Vagina (tissue), 2 donors: ENCODE results near the gene SPEG. TPM values are rescaled to one million over a fixed set of nuclear protein-coding genes. Genes with fewer than 3 reads are reported as not detected.
"Not testable (repeated sequence)": the region's sequence is repeated elsewhere in the genome, so short reads cannot be mapped to it uniquely, and the experiment has no call there.

Experiments used
- DNase-seq, 2 donors: peaks; one replicate each; pipeline ENCODE4 v3.0.0-alpha.2; 2017; ENCODE audit errors: extremely low spot score in 2 of 2
- H3K27ac ChIP-seq: fragments of 200-600 bp; sonication (generic); one replicate; pipeline ENCODE4 v1.5.1; 2019
- H3K27me3 ChIP-seq: fragments of 200-600 bp; sonication (generic); one replicate; pipeline ENCODE4 v1.5.1; 2019
- H3K36me3 ChIP-seq, 2 donors: fragments of 200-600 bp; sonication (generic); one replicate each; pipeline ENCODE4 v1.5.1; 2017 to 2019
- H3K4me1 ChIP-seq: fragments of 200-600 bp; sonication (generic); one replicate; pipeline ENCODE4 v1.5.1; 2019
- H3K4me3 ChIP-seq, 2 donors: fragments of 200-600 bp; sonication (generic); 1 replicate in 1 of 2; 2 replicates in 1 of 2; pipeline ENCODE4 v1.5.1; 2016 to 2019
- H3K9me3 ChIP-seq: fragments of 200-600 bp; sonication (generic); one replicate; pipeline ENCODE4 v1.5.1; 2019
- POLR2A ChIP-seq, 2 donors: fragments of 450-650 bp; IDR thresholded peaks; one replicate each; pipeline ENCODE4 v1.6.1; 2017; ENCODE audit warnings: antibody characterized with exemption in 2 of 2, mild to moderate bottlenecking in 2 of 2, moderate library complexity in 2 of 2
- POLR2AphosphoS5 ChIP-seq, 2 donors: sonication (generic); formaldehyde crosslinking; IDR thresholded peaks; one replicate each; pipeline ENCODE4 v1.9.0; 2017; ENCODE audit warnings: antibody characterized with exemption in 2 of 2, mild to moderate bottlenecking in 2 of 2, low read depth in 1 of 2; ENCODE audit not compliant: insufficient read depth in 1 of 2
- intact Hi-C: fragments of 100-400 bp; cut with DNase I; formaldehyde crosslinking; loops from one replicate; pipeline ENCODE4 v1.15.1; 2023
- total RNA-seq: library from RNA; depleted of rRNA; stranded (reverse); fragments of >200 nt; gene quantifications from one replicate; pipeline ENCODE4 v1.2.3, GENCODE V29; 2016
- TF ChIP-seq, protein P1 (sequence below), 3 experiments: fragments of 450-650 bp in 2 of 3; fragments of 200-600 bp in 1 of 3; sonication (generic) in 1 of 3; IDR thresholded peaks; one replicate each; pipeline ENCODE4 v1.5.1; 2017 to 2019; ENCODE audit warnings: antibody characterized with exemption in 3 of 3, mild to moderate bottlenecking in 2 of 3, moderate library complexity in 2 of 3

Gene SPEG
- total RNA-seq, 1 donor from 2014 or later, result 28.2 TPM

DNA sequence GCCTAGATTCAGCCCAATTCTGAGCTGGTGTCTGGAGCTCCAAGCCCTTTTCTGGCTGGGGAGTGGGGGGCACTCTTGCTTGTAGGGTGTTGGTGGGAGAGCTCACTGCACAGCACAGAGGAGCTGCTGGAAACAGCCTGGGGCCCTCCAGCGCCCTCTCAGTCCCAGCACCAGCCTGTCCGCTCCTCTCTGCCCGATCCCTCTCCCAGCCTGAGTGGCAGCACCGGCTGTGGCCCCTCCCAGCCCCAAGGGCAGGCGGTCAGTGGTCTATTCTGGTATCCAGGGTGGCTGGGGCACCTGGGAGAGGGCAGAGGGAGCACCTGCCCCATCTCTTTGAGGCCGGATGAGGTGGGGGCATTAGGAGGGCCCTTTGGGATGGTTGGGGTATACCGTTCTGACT lies 29.7 kb upstream of the SPEG start:
- TF ChIP-seq POLR2AphosphoS5 (IDR thresholded peaks at IDR 0.05; ENCODE audit: insufficient read depth in 1 of 2, low read depth in 1 of 2), result no peak
- TF ChIP-seq, protein P1, sequence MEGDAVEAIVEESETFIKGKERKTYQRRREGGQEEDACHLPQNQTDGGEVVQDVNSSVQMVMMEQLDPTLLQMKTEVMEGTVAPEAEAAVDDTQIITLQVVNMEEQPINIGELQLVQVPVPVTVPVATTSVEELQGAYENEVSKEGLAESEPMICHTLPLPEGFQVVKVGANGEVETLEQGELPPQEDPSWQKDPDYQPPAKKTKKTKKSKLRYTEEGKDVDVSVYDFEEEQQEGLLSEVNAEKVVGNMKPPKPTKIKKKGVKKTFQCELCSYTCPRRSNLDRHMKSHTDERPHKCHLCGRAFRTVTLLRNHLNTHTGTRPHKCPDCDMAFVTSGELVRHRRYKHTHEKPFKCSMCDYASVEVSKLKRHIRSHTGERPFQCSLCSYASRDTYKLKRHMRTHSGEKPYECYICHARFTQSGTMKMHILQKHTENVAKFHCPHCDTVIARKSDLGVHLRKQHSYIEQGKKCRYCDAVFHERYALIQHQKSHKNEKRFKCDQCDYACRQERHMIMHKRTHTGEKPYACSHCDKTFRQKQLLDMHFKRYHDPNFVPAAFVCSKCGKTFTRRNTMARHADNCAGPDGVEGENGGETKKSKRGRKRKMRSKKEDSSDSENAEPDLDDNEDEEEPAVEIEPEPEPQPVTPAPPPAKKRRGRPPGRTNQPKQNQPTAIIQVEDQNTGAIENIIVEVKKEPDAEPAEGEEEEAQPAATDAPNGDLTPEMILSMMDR (IDR thresholded peaks at IDR 0.05), result no peak
- TF ChIP-seq POLR2A (IDR thresholded peaks at IDR 0.05), result no peak
- Histone ChIP-seq H3K27me3 (no peaks in the 10 kb centered on the region), H3K27ac (peak overlapping the region; percentile 59), H3K36me3 (no peaks in the 10 kb centered on the region), H3K4me3 (no peak overlapping the region), H3K4me1 (no peaks in the 10 kb centered on the region), H3K9me3 (no peaks in the 10 kb centered on the region)
- no peak for DNase-seq
- intact Hi-C loops, result loop anchor here (2.0 kb wide), 1 partner anchor 122 kb away; no protein-coding TSS in a partner anchor

DNA sequence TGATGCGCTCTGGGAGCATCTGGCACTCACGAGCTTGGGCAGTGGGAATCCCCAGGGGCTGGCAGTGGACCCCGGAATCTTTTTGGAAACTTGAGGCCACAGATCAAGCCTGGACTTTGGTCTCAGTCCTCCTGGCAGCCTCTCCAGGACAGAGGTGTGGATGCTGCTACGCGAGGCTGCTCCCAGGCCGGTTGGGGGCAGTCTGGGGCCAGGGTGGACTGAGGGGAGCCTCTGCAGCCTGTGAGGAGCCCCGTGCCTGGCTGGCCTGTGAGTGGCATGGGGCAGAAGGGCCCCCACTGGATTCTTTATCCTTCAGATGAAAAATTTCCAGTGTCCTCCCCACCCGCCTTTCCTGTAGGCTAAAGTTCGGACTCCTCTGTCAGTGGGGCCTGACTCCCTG lies 29.2 kb upstream of the SPEG start:
- Histone ChIP-seq H3K4me1 (no peaks in the 10 kb centered on the region), H3K27ac (peak overlapping the region; percentile 56), H3K9me3 (no peaks in the 10 kb centered on the region), H3K36me3 (no peaks in the 10 kb centered on the region), H3K4me3 (no peak overlapping the region), H3K27me3 (no peaks in the 10 kb centered on the region)
- DNase-seq, result no peak
- TF ChIP-seq POLR2AphosphoS5 (IDR thresholded peaks at IDR 0.05; ENCODE audit: insufficient read depth in 1 of 2, low read depth in 1 of 2) (no peak), POLR2A (IDR thresholded peaks at IDR 0.05) (no peak)
- TF ChIP-seq, protein P1 (IDR thresholded peaks at IDR 0.05), result no peak
- intact Hi-C loops, result loop anchor here (2.0 kb wide), 1 partner anchor 121 kb away; no protein-coding TSS in a partner anchor

DNA sequence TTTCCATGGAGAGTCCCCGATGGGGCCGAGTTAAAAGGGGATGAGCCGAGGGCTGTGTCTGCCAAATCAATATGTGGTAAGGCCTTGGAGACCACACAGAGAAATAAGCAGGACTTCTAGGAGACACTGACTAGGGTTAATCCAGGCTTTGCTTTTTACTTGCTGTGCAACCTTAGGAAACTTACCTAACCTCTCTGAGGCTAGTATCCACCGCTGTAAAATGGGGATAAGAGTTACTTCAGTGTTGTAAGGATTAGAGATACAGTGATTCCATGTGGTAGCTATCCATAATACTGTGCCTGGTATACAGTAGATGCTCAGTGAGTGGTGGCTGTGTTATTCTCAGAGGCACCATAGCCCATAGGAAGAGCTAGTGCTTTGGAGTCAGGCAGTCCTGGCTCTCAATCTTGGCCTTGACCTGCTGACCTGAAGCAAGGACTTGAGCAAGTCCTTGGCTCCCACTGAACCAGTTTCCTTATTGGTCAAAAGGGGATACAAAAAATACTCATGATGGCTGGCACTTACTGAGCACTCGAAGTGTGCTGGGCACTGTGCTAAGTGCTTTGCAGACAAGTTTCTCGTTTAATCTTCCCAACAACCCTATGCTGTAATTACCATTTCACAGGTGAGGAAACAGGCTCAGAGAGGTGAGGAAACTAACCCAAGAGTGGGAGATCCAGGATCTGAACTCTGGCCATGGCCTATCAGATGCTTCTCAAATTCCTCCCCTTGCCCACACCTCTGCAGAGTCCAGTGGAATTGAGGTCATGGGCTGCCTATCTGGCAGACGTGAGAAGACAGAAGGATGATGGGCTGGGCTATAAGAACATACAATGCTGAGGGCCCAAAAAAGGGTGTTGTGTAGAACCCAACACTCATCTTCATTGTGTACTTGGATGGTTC lies 28.4 kb upstream of the SPEG start:
- Histone ChIP-seq H3K4me3 (no peak overlapping the region), H3K27me3 (no peaks in the 10 kb centered on the region), H3K4me1 (no peaks in the 10 kb centered on the region), H3K27ac (peak overlapping the region; percentile 56), H3K36me3 (no peaks in the 10 kb centered on the region), H3K9me3 (no peaks in the 10 kb centered on the region)
- TF ChIP-seq, protein P1 (IDR thresholded peaks at IDR 0.05), result no peak
- TF ChIP-seq POLR2AphosphoS5 (IDR thresholded peaks at IDR 0.05; ENCODE audit: insufficient read depth in 1 of 2, low read depth in 1 of 2) (no peak), POLR2A (IDR thresholded peaks at IDR 0.05) (no peak)
- no peak for DNase-seq
- intact Hi-C loops, result loop anchor here (2.0 kb wide), 1 partner anchor 121 kb away; no protein-coding TSS in a partner anchor

DNA sequence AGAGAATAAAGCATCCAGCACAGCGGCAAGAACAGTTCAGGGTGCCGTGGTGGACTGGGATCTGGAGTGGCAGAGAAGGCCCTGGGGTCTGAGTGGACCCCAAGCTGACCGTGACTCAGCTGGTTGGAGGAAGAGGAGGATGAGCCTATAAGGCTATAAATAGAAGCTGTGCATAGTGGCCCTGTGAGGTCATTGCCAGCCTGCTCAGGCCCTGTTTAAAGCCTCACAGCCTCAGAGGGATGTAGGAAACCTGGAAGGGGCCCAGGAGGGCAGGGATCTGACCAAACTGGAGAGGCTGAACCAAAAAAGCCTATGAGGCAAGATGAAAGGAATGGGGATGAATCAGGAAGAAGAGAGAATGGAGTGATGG lies 27.8 kb upstream of the SPEG start:
- intact Hi-C loops, result no loop called here
- Histone ChIP-seq H3K4me3 (no peak overlapping the region), H3K9me3 (no peaks in the 10 kb centered on the region), H3K4me1 (no peaks in the 10 kb centered on the region), H3K27me3 (no peaks in the 10 kb centered on the region), H3K27ac (peak overlapping the region; percentile 66), H3K36me3 (no peaks in the 10 kb centered on the region)
- no peak for DNase-seq
- no peak for TF ChIP-seq POLR2A (IDR thresholded peaks at IDR 0.05)
- peak; percentile 12 to 24 for TF ChIP-seq POLR2AphosphoS5 (IDR thresholded peaks at IDR 0.05; ENCODE audit: insufficient read depth in 1 of 2, low read depth in 1 of 2)

DNA sequence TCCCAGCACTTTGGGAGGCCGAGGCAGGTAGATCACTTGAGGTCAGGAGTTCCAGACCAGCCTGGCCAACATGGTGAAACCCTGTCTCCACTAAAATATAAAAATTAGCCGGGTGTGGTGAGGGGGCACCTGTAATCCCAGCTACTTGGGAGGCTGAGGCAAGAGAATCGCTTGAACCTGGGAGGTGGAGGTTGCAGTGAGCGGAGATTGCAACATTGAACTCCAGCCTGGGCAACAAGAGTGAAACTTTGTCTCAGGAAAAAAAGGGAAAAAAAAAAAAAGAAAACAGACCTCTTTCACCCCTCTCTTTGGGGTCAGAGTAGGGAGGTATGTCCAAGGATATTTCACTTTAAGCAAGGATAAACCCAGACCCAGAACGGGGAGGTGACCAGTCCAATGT lies 27.3 kb upstream of the SPEG start:
- peak overlapping the region; percentile 66 for H3K27ac ChIP-seq
- H3K4me3 ChIP-seq, H3K4me1 ChIP-seq, H3K27me3 ChIP-seq, H3K9me3 ChIP-seq, DNase-seq, H3K36me3 ChIP-seq, intact Hi-C loops: not testable (repeated sequence)

DNA sequence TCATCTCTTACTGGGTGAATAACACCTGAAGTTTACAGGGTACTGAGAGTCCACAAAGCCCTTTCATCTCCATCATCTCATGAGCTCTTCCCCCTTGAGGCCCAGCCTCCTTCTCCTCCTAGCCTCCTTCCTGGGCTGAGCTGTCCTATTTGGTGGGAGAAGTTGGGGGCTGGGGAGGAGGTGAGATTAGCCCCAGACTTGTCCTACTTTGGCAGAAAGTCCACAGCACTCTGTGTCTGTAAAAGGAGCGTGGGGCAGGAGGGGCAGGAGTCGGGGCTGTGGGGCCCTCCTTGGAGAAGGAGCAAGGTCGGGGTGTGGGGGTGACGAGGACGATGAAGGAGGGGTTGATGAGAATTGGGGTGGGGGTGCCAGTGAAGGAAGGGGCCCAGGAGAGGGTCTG lies 26.4 kb upstream of the SPEG start:
- H3K9me3 ChIP-seq, result no peaks in the 10 kb centered on the region
- no peaks in the 10 kb centered on the region for H3K27me3 ChIP-seq
- H3K4me3 ChIP-seq, result no peak overlapping the region
- TF ChIP-seq, protein P1 (IDR thresholded peaks at IDR 0.05), result no peak
- no peak for TF ChIP-seq POLR2AphosphoS5 (IDR thresholded peaks at IDR 0.05; ENCODE audit: insufficient read depth in 1 of 2, low read depth in 1 of 2)
- TF ChIP-seq POLR2A (IDR thresholded peaks at IDR 0.05), result no peak
- intact Hi-C loops, result no loop called here
- peak in 1 of 2 donors; percentile 84 for DNase-seq
- H3K4me1 ChIP-seq, result no peaks in the 10 kb centered on the region
- H3K27ac ChIP-seq, result peak overlapping the region; percentile 66
- H3K36me3 ChIP-seq, result no peaks in the 10 kb centered on the region
